Hepatocyte (in vitro differentiated cells): Measurements from ENCODE around the gene TRIM63.

ENCODE experiments used
- EZH2 ChIP-seq: fragments of 200-600 bp; sonication (generic); IDR thresholded peaks from 2 replicates; pipeline ENCODE4 v1.6.1; 2016; ENCODE audit warnings: antibody characterized with exemption, mild to moderate bottlenecking, borderline replicate concordance
- TF ChIP-seq, protein P1 (sequence below): fragments of 200-600 bp; sonication (generic); IDR thresholded peaks from 2 replicates; pipeline ENCODE4 v1.5.1; 2016; ENCODE audit warnings: antibody characterized with exemption, mild to moderate bottlenecking; ENCODE audit not compliant: poor library complexity

DNA sequence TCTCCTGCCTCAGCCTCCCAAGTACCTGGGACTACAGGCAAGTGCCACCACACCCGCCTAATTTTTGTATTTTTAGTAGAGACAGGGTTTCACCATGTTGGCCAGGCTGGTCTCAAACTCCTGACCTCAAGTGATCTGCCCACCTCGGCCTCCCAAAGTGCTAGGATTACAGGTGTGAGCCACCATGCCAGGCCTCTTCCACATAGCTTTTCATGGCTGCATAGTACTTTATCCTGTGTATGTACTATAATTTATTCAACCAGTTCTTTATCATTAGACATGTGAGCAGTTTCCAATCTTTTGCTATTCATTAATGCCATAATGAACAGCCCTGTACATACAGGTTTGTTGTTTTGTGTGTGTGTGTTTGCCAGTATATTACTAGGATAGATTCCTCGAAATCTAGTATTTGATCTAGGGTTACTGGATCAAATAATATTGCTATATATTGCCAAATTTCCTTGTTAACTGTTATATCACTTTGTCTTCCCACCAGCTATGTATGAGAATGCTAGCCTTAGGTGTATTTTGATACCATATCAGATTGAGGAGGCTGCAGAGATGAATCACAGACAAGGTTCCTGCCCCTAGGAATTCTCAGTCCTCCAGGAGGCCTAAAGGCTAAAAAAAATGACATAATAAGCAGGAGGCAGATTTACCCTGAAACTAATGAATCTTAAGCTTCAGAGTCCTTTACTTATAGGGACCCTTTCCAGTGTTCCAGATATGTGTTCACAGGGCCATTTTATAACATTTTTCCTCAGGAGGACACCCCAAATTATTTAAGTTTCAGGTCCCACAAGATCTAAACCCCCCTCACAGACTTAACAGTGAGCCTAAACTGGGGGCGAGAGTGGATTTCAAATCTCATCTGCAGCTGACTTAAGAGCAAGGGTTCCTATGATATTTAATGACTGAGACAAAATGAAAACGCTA, 42.1 kb upstream of the TRIM63 start:
- TF ChIP-seq, protein P1, sequence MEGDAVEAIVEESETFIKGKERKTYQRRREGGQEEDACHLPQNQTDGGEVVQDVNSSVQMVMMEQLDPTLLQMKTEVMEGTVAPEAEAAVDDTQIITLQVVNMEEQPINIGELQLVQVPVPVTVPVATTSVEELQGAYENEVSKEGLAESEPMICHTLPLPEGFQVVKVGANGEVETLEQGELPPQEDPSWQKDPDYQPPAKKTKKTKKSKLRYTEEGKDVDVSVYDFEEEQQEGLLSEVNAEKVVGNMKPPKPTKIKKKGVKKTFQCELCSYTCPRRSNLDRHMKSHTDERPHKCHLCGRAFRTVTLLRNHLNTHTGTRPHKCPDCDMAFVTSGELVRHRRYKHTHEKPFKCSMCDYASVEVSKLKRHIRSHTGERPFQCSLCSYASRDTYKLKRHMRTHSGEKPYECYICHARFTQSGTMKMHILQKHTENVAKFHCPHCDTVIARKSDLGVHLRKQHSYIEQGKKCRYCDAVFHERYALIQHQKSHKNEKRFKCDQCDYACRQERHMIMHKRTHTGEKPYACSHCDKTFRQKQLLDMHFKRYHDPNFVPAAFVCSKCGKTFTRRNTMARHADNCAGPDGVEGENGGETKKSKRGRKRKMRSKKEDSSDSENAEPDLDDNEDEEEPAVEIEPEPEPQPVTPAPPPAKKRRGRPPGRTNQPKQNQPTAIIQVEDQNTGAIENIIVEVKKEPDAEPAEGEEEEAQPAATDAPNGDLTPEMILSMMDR = no peak
- no peak for TF ChIP-seq EZH2
